Measurements from ENCODE around the gene FHOD1. TPM values are rescaled to one million over a fixed set of nuclear protein-coding genes. Genes with fewer than 3 reads are reported as not detected.

Gene FHOD1
- total and polyA plus RNA-seq, 2 of the 13 experiments (the other 11 are each of a cell fraction or from before 2014, with no cell fraction given), result 20.0 to 20.8 TPM

- TF ChIP-seq ZNF710 (CRISPR knock-in tag; IDR thresholded peaks at IDR 0.05; ENCODE audit: borderline replicate concordance), result no peak
Measured at GRCh38 chr16:67284699-67285646, 37.7 kb upstream of the FHOD1 start (continued).

- ATAC-seq (no peak), FAIRE-seq (no peak), DNase-seq (ENCODE audit: low spot score) (no peak)
- Histone ChIP-seq H3K79me2 (ENCODE audit: insufficient read depth, low read length) (no peaks in the 10 kb centered on the region), H3K9ac (ENCODE audit: insufficient read depth, low read depth, low read length) (no peak overlapping the region), H3K9me3 (ENCODE audit: low read length) (no peaks in the 10 kb centered on the region), H4K20me1 (ENCODE audit: insufficient read depth, low read length) (no peaks in the 10 kb centered on the region), H3K4me3 (replicated peaks in 1 of 3; ENCODE audit: insufficient read depth in 1 of 3, low read depth in 2 of 3, low read length in 3 of 3) (no peak overlapping the region), H3K36me3 (replicated peaks in 1 of 2; ENCODE audit: control insufficient read depth in 1 of 2, insufficient read depth in 2 of 2, low read length in 2 of 2) (no peaks in the 10 kb centered on the region), H3K4me1 (ENCODE audit: insufficient read depth, low read length) (peaks cover 8% of the 10 kb centered on the region), H3K27ac (ENCODE audit: extremely low read length, insufficient read depth, low read length) (no peak overlapping the region), H2AFZ (ENCODE audit: low read length) (no peak overlapping the region), H3K27me3 (ENCODE audit: control insufficient read depth in 1 of 2, insufficient read depth in 2 of 2, low read length in 2 of 2) (no peaks in the 10 kb centered on the region), H3K4me2 (ENCODE audit: low read depth, low read length) (no peak overlapping the region)
- BruUV-seq (replicated peaks), result no TSS peak
- CTCF ChIA-PET (ENCODE audit: low intra/inter-chr PET ratio, low total read pairs), result interaction anchor here (1.1 kb wide), 1 partner anchor 23 kb away, joined by 4 read pairs; no protein-coding TSS in a partner anchor
- 94% methylated on average over 17 of the region's 21 CpGs for WGBS (ENCODE audit: low lambda C conversion rate)
- TF ChIP-seq ZNF451 (CRISPR knock-in tag; IDR thresholded peaks at IDR 0.05) (no peak), NFRKB (IDR thresholded peaks at IDR 0.05) (no peak), KDM5A (IDR thresholded peaks at IDR 0.05; ENCODE audit: borderline replicate concordance, low read length) (no peak), ZNF576 (CRISPR knock-in tag; IDR thresholded peaks at IDR 0.05) (no peak), ZNF773 (CRISPR knock-in tag; IDR thresholded peaks at IDR 0.05; ENCODE audit: borderline replicate concordance) (no peak), KLF6 (CRISPR knock-in tag; IDR thresholded peaks at IDR 0.05) (no peak), SUZ12 (IDR thresholded peaks at IDR 0.05; ENCODE audit: low read depth, low read length) (no peak), AGO1 (IDR thresholded peaks at IDR 0.05; ENCODE audit: low read depth, low read length, poor library complexity, severe bottlenecking) (no peak), ZNF687 (CRISPR knock-in tag; IDR thresholded peaks at IDR 0.05) (no peak), HNRNPH1 (optimal IDR thresholded peaks at IDR 0.05; ENCODE audit: low read depth, low read length) (no peak), GZF1 (CRISPR knock-in tag; IDR thresholded peaks at IDR 0.05) (no peak), MED8 (CRISPR knock-in tag; IDR thresholded peaks at IDR 0.05; ENCODE audit: insufficient replicate concordance) (no peak)
- POLR2A ChIA-PET, result interaction anchor here (1.1 to 1.6 kb wide), 2 partner anchors 10 to 23 kb away, joined by 3 to 5 read pairs; no protein-coding TSS in a partner anchor
- in situ Hi-C loops (cut with HindIII; ENCODE audit: extremely low pct_ligation_motif_present, low pct_unique_long_range_greater_than_20kb), result no loop called here
- intact Hi-C loops (cut with micrococcal nuclease; ENCODE audit: unreplicated experiment), result no loop called here
Measured at GRCh38 chr16:67283826-67284555, 36.7 kb upstream of the FHOD1 start.
